NCI-H2227 (cell line): ENCODE results near the gene SMARCA5.
"Not testable (repeated sequence)": the region's sequence is repeated elsewhere in the genome, so short reads cannot be mapped to it uniquely, and the experiment has no call there.

Experiments
- DNase-seq: peaks from one replicate; lab custom pipeline; 2025; ENCODE audit not compliant: unreplicated experiment; lab: John Stamatoyannopoulos, UW

Gene SMARCA5, protein sequence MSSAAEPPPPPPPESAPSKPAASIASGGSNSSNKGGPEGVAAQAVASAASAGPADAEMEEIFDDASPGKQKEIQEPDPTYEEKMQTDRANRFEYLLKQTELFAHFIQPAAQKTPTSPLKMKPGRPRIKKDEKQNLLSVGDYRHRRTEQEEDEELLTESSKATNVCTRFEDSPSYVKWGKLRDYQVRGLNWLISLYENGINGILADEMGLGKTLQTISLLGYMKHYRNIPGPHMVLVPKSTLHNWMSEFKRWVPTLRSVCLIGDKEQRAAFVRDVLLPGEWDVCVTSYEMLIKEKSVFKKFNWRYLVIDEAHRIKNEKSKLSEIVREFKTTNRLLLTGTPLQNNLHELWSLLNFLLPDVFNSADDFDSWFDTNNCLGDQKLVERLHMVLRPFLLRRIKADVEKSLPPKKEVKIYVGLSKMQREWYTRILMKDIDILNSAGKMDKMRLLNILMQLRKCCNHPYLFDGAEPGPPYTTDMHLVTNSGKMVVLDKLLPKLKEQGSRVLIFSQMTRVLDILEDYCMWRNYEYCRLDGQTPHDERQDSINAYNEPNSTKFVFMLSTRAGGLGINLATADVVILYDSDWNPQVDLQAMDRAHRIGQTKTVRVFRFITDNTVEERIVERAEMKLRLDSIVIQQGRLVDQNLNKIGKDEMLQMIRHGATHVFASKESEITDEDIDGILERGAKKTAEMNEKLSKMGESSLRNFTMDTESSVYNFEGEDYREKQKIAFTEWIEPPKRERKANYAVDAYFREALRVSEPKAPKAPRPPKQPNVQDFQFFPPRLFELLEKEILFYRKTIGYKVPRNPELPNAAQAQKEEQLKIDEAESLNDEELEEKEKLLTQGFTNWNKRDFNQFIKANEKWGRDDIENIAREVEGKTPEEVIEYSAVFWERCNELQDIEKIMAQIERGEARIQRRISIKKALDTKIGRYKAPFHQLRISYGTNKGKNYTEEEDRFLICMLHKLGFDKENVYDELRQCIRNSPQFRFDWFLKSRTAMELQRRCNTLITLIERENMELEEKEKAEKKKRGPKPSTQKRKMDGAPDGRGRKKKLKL

DNA sequence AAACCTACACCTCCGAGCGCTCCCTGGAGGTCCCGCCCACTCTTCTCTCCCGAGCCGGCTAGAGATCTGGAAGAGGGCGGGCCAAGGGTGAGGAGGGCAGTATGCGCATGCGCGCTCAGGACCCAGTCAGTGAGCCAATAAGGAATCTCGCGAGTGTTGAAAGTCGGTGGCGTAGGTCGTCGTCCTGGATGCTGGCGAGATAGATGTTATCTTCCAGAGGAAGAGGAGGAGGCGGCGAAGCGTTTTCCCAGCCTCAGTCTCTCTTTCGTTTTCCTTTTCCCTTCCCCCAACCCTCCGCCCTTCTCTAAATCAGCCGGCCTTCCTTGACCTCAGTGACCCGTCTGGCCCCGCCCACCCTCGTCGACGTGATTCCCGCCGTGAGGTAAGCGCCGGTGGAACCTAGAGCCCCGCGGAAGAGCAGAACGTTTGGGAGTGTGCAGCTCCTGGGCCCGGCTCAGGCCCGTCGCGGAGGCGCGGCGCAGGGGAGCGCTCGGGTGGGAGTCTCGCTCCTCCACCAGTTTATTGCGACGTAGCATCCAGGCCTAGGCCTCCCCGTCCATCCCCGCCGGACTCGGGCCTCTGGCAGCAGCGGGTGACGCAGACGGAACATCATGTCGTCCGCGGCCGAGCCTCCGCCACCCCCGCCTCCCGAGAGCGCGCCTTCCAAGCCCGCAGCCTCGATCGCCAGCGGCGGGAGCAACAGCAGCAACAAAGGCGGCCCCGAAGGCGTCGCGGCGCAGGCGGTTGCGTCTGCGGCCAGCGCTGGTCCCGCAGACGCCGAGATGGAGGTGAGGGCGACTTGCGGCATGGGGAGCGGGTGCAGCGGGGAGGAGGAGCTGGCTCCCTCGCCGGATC is at the start of gene SMARCA5:
Gene SMARCA5, plus strand, starts transcription at position 389 of the 855 bp plus-strand sequence. Its CDS starts 223 bp downstream, at position 612.
- DNase-seq, result peak; percentile 95

DNA sequence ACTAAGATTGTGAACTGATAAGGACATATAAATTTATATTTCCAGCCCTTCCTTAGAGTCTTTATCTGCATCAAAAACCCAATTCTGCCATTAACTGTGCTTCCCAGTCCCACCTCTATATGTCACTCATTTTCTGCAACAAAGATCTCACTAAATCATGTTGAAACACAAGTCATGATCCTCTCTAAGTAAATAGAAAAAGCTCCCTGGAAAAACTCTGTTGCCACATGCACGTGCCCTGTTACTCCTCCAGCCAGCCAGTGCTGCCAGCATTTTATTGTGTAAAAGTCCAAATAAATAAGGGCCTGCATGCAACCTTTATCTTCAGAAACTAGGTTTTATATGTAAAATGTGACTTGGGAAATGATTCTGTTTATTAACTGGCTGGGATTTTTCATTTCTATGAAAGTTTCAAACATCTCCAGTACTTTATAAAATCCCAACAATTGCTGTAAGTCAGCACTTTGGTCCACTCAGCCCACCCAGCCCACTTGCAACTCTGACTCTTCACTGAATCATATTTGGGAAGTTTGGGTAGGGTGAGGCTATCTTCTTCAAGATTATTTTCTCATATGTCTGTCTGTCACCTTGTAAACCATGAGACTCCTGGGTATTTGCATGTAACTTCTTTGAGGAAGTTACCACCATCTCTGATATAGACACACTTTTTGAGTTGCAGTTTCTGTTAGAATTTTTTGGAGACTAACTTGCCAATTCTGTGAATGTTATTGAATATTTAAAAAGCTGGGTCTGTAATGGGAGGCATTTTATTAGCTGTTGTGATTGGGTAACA is 40.0 kb upstream of the SMARCA5 start:
- DNase-seq, result no peak

DNA sequence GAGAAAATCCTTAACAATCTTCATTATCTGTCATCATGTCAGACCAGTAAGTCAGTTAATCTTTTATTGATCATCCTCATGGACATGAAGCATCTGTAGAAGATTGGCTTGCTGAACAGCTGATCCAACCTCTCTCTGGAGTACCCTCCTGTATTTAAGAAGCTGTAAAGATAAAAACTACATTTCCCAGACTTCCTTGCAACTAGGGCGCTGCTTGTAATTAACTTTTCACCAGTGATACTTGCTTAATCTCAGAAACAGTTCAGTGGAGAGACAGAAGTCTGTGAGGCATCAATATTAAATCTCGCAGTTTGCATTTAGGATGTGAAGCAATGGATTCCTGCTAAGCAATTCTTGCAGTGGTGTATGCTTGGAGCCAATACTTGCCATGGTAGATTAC is 36.0 kb upstream of the SMARCA5 start:
- no peak for DNase-seq

DNA sequence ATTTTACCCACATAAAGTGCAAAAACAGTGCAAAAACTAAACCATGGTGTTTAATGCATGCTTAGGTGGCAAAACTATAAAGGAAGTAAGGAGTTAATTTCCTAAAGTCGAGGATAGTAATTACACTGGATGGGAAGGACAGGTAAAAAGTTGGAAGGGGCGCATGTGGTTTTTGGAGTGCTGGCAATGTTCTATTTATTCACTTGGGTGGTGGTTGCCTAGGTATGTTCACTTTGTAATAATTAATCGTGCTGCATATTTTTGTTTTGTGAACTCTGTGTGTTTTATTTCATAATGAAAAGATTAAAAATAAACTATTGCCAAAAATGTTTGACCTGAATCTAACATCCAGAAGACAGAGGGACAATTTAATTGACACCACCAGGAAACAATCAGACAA is 32.1 kb upstream of the SMARCA5 start:
- DNase-seq, result no peak

DNA sequence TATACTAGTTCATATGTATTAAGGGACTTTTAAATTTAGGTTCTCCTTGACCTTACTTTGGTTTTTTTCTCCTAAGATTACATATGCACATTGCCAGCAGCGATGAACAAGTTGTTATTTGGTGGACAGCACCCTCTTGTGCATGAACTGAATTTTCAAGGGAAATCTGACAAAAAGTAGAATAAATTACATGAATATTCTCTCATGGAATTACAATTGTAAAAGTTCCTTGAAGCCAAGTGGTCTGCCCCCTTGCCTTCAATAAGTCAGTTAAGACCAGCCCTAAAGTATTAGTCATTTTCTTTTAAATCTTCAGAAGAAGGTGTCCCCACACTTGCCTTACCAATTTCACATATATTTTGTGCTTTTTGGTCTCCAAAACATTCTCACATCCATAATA is 30.7 kb upstream of the SMARCA5 start:
- DNase-seq, result peak; percentile 24

DNA sequence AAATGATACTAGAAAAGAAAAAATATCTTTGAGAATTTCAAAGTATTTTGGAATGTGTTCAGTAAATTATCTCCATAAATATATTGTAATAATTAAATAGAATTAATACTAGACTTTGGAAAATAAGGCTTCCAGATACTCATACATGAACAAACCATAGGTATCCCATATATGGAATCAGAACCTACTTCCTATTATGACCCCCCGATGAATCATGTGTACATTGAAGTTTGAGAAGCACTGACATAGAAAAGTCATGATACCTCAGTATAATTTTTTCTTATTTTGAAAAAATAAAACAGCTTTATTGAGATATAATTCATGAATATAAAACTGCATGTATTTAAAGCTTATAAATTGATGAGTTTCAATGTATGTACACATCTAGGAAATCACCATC is 27.2 kb upstream of the SMARCA5 start:
- no peak for DNase-seq

DNA sequence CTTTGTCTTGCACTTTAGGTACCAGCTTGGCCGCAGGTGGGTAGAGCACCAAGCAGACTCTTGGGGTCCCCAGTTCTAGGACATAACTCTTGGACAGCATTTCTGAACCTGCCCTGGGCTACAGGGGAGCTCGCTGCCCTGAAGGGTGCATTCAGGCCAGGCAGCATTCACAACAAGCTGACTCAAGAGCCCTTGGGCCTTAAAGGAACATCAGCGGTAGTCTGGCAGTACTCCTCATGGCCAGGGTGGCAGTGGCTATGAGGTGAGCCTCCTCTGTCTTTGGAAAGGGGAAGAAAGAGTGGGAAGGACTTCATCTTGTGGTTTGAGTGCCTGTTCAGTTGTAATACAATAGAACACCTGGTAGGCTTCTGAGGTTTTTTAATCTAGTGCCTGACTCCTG is 24.8 kb upstream of the SMARCA5 start:
- DNase-seq, result no peak

DNA sequence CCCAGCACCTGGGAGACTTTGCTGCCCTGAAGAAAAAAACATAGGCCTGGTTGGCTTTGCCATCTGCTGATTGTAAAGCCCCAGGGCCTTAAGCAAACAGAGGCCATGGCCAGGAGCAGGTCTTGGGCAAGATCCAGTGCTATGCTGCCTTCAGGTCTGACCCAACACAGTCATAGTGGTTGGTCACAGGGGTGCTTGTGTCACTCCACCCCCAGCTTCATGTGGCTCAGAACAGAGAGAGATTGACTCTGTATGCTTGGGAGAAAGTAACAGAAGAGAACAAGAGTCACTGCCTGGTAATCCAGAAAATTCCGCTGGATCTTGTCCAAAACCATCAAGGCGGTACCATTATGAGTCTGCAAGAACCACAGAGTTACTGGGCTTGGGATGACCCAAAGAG is 24.4 kb upstream of the SMARCA5 start:
- DNase-seq, result no peak

DNA sequence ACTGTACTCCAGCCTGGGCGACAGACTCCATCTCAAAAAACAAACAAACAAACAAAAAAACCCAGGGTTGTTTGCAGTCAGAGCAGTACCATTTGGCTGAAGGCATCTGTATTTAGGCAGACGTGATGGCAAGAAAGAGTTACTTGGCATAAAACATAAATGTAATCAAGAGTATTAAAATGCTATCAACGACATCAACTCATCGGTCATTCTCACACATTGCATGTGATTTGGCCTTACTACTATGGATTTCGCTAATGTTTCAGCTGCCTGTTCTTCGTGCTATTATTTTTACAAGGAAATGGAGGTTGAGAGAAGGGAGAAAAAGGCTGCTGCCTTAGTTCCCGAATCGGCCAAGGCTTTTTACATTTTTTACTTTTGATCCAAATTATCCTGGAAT is 15.5 kb upstream of the SMARCA5 start:
- no peak for DNase-seq

DNA sequence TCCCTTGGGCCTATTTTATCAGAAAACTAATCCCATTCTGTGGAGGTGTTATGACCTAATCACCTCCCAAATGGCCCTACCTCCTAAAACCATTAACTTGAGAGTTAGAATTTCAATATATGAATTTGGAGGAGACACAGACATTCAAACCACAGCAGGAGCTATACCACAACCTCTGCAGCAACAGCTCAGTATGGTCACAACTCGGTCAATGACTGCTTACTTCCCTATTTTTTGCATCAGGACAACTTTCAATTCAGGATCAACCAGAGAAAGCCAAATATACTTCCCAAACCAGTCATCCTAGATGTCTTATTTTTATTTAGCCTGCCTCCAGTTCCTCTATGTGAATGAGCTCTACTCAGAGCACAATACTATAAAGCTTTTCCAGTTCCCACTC is 11.3 kb upstream of the SMARCA5 start:
- DNase-seq, result no peak

DNA sequence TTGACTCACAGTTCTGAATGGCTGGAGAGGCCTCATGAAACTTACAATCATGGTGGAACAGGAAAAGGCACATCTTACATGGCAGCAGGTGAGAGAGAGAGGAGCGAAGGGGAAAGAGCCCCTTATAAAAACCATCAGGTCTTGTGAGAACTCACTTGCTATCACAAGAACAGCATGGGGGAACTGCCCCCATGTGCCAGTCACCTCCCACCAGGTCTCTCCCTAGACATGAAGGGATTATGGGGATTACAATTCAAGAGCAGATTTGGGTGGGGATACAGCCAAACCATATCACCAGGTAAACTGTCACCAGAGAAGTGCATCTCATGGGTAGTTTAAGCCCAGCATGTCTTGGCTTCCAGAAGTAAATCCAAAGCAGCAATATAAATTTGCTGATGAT is 7.5 kb upstream of the SMARCA5 start:
- DNase-seq, result no peak

DNA sequence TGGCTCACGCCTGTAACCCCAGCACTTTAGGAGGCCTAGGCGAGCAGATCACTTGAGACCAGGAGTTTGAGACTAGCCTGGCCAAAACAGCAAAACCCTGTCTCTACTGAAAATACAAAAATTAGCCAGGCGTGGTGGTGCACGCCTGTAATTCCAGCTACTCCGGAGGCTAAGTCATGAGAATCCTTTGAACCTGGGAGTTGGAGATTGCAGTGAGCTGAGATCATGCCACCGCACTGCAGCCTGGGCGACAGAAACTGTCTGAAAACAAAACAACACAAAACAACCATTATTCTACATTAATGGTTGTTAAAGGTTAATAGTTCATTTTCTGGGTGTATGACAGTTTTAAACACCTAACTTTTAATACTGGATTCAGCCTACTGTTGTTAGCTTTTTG is 1.6 kb upstream of the SMARCA5 start:
- DNase-seq, result no peak

DNA sequence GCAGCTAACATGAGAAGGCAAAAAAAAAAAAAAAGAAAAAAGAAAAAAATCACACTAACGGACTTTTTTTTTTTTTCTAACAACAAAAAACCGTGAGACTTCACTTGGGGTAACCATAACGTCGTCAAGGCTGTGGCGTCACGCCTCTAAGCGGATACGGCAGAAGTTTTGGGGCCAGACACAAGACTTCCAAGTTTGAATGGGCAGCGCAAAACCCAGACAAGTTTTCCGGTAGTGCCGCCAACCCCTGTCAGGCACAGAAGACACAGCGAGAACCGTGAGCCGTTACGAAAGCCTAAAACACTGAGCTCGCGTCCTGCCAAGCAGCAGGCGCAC is 556 bp upstream of the SMARCA5 start:
- peak; percentile 83 for DNase-seq

DNA sequence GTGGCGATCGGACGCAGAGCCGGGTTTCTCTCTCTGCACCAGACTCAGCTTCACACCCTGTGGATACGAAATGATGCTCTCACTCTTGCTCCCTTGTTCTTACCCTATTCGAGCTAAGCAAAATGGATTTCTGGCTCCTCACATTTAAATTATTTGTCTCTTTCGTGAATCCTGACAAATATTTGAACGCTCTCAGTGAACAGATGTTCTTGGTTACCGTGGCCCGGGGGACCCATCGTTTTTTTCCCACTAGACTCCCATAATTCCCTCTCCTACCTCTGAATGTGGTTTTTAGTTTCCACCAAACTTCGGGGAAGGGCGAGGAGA is 630 bp downstream of the SMARCA5 start:
- DNase-seq, result no peak

DNA sequence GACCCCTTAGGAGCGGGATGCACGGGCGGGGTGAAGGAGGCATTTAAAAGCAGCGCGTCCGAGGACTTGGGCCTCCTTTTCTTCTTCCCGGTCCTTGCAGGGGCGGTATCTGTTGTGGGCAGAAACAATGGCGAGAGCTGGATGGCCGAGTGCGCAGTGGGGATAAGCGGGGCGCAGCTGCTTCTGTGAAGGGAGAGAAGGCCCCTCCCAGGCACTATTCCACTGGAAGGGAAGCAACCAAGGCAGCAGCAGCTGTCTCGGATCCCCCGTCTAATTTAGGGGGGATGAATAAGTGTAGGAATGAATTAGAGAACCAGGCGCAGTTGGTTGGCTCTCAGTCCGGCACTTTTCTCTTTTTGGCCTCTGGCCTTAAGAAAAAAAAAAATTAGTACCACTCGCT is 995 bp downstream of the SMARCA5 start:
- DNase-seq, result peak; percentile 62

DNA sequence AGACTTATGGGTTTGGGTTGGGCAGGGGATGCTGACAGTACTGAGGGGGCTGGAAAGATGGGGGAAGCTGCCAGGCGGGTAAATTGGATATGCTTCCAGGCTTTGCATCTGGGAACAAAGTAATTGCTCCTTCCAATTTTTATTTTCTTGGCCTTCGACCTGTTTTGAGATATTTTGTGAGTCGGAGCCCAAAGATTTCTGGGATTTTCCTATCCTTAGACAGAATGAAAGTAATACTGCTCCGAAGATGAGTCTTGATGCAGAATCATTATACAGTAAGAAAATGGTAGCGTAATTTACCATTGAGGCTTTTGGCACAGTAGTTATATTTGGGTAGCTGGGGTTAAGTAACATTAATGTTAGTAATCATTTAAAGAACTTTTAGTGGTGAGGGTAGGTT is 1.4 kb downstream of the SMARCA5 start:
- DNase-seq, result no peak

DNA sequence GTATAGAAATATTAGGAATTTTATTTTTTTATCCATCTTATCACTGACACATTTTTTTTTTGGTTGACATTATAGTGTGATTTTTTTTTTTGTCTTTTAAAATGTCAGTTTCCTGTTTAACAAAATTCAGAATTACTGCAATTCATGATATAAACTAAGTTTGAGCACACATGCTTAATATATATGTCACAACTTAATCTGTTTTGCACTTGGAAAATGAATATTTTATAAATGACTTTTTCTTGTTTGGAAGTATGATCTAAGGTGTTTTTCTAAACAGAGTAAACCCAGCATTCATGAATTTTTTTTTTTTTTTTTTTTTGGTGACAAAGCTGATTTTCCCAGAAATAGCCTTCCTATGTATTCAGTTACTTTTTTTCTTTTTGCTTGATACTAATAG is 2.4 kb downstream of the SMARCA5 start:
- DNase-seq, result no peak

DNA sequence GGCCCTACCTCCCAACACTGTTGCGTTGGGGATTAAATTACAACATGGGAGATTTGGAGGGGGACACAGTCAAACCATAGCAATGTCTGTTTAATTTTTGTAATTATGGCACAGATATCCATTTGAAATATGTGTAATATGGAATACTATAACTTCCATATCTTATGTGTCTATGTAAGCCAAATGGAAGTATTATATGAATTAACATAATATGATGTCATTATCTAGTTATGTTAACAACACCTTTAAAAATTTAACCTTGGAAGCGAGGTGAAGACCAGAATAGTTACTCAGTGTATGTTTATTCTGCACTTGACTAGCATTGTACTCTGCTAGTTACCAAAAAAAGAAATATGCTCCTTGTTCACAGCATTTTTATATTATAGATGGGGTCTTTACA is 4.3 kb downstream of the SMARCA5 start:
- no peak for DNase-seq

DNA sequence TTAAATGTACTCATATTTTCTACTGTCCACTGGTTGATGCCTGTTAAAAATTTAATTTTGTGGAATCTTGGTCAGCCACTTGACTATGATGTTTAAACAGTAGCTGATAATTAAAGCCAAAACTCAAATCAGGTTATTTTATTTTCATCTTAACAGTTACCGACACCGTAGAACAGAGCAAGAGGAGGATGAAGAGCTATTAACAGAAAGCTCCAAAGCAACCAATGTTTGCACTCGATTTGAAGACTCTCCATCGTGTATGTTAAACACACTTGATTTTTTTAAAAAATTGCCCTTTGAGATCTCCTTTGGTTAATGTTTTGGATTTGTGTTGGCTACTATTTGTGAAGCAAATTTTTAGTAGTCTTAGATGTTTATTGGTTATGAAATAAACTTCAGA is 10.7 kb downstream of the SMARCA5 start:
- no peak for DNase-seq

DNA sequence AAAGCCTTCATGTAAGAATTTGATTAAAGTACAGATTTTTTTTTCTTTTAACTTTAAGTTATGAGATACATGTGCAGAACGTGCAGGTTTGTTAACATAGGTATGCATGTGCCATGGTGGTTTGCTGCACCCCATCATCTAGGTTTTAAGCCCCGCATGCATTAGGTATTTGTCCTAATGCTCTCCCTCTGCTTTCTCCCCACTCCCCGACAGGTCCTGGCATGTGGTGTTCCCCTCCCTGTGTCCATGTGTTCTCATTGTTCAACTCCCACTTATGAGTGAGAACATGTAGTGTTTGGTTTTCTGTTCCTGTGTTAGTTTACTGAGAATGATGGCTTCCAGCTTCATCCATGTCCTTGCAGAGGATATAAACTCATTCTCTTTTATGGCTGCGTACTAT is 14.5 kb downstream of the SMARCA5 start:
- not testable (repeated sequence) for DNase-seq
